ENCODE results near the gene ZBTB7C. TPM values are rescaled to one million over a fixed set of nuclear protein-coding genes. Genes with fewer than 3 reads are reported as not detected.

ZBTB7C gene
- total RNA-seq, 4 donors from 2014 or later = 26.0 to 50.6 (median 46.2) TPM

GRCh38 chr18:48313792-48314191 is 95.4 kb downstream of the ZBTB7C start:
- no peaks in the 10 kb centered on the region for H3K9me3 ChIP-seq
- WGBS = 91% methylated on average over 5 of the region's 6 CpGs
- no peak overlapping the region for H3K4me3 ChIP-seq
- DNase-seq (ENCODE audit: low spot score in 2 of 2) = no peak
- H3K27ac ChIP-seq = no peak overlapping the region
- H3K36me3 ChIP-seq = no peaks in the 10 kb centered on the region
- peaks cover 3% of the 10 kb centered on the region for H3K4me1 ChIP-seq
- H3K27me3 ChIP-seq = no peaks in the 10 kb centered on the region
- no peak for TF ChIP-seq POLR2A (IDR thresholded peaks at IDR 0.05)

GRCh38 chr18:48312066-48312465 is 97.1 kb downstream of the ZBTB7C start:
- TF ChIP-seq EP300 (IDR thresholded peaks at IDR 0.05) (no peak), CTCF (IDR thresholded peaks at IDR 0.05) (no peak), POLR2A (IDR thresholded peaks at IDR 0.05) (no peak), POLR2AphosphoS5 (IDR thresholded peaks at IDR 0.05) (no peak)
- Histone ChIP-seq H3K4me3 (no peak overlapping the region), H3K9me3 (no peaks in the 10 kb centered on the region)

GRCh38 chr18:48310999-48311398 is 98.2 kb downstream of the ZBTB7C start:
- Histone ChIP-seq H3K4me1 (peaks cover 8% of the 10 kb centered on the region), H3K9me3 (no peaks in the 10 kb centered on the region), H3K27me3 (no peaks in the 10 kb centered on the region), H3K27ac (no peak overlapping the region), H3K36me3 (no peaks in the 10 kb centered on the region), H3K4me3 (no peak overlapping the region)
- TF ChIP-seq POLR2AphosphoS5 (IDR thresholded peaks at IDR 0.05) (no peak), CTCF (IDR thresholded peaks at IDR 0.05) (no peak), EP300 (IDR thresholded peaks at IDR 0.05) (no peak), POLR2A (IDR thresholded peaks at IDR 0.05) (no peak)
- 64% methylated on average over 3 of the region's 3 CpGs for WGBS
- DNase-seq (ENCODE audit: low spot score in 2 of 2) = no peak

More at GRCh38 chr18:48312066-48312465, 97.1 kb downstream of the ZBTB7C start:
- peaks cover 8% of the 10 kb centered on the region for H3K4me1 ChIP-seq
- H3K27ac ChIP-seq = no peak overlapping the region
- H3K36me3 ChIP-seq = no peaks in the 10 kb centered on the region
- no peak for DNase-seq (ENCODE audit: low spot score in 2 of 2)
- no peaks in the 10 kb centered on the region for H3K27me3 ChIP-seq
- WGBS = 73% methylated on average over 5 of the region's 5 CpGs

GRCh38 chr18:48310353-48310752 is 98.8 kb downstream of the ZBTB7C start:
- no peaks in the 10 kb centered on the region for H3K27me3 ChIP-seq
- TF ChIP-seq CTCF (IDR thresholded peaks at IDR 0.05) (no peak), EP300 (IDR thresholded peaks at IDR 0.05) (no peak), POLR2AphosphoS5 (IDR thresholded peaks at IDR 0.05) (no peak), POLR2A (IDR thresholded peaks at IDR 0.05) (no peak)
- 70% methylated on average over 6 of the region's 6 CpGs for WGBS
- peaks cover 8% of the 10 kb centered on the region for H3K4me1 ChIP-seq
- no peak overlapping the region for H3K4me3 ChIP-seq
- no peak overlapping the region for H3K27ac ChIP-seq
- no peaks in the 10 kb centered on the region for H3K36me3 ChIP-seq
- DNase-seq (ENCODE audit: low spot score in 2 of 2) = no peak
- no peaks in the 10 kb centered on the region for H3K9me3 ChIP-seq

- no peak for TF ChIP-seq CTCF (IDR thresholded peaks at IDR 0.05)
- no peak overlapping the region for H3K4me3 ChIP-seq
- no peaks in the 10 kb centered on the region for H3K27me3 ChIP-seq
- H3K4me1 ChIP-seq = peaks cover 8% of the 10 kb centered on the region
- no peaks in the 10 kb centered on the region for H3K9me3 ChIP-seq
- H3K36me3 ChIP-seq = no peaks in the 10 kb centered on the region
- no peak overlapping the region for H3K27ac ChIP-seq
- 82% methylated on average over 7 of the region's 7 CpGs for WGBS
- peak in 1 of 2 donors; percentile 26 for DNase-seq (ENCODE audit: low spot score in 2 of 2)
These were observed 100.2 kb downstream of the ZBTB7C start for GRCh38 chr18:48308755-48309575.
